Right lobe of liver (tissue), 6 donors: ENCODE results near the gene PFKP. TPM values are rescaled to one million over a fixed set of nuclear protein-coding genes. Genes with fewer than 3 reads are reported as not detected.
A peak's percentile ranks its signal among the peaks of the same experiment; 100 is the strongest.

Experiments
- ATAC-seq, 4 donors: fragments of 200-7000 bp; cut with Tn5 transposase; one replicate each; pipeline ENCODE4 v1.9.1; 2020; ENCODE audit warnings: mild to moderate bottlenecking in 4 of 4, moderate library complexity in 4 of 4
- DNase-seq, 3 donors: peaks; one replicate each; pipeline ENCODE4 v3.0.0-alpha.2; 2020
- H3K27ac ChIP-seq, 3 donors: fragments of 200-600 bp; one replicate each; pipeline ENCODE4 v1.8.0; 2022
- H3K27me3 ChIP-seq, 2 donors: fragments of 200-600 bp; one replicate each; pipeline ENCODE4 v1.8.0; 2022
- H3K36me3 ChIP-seq, 4 donors: fragments of 200-600 bp; sonication (generic) in 1 of 4; one replicate each; pipeline versions ENCODE4 v1.5.1 to v1.8.0; 2017 to 2022; ENCODE audit warnings: control low read depth in 1 of 4
- H3K4me1 ChIP-seq, 4 donors: fragments of 200-600 bp; sonication (generic) in 1 of 4; one replicate each; pipeline versions ENCODE4 v1.5.1 to v1.8.0; 2017 to 2022; ENCODE audit warnings: control low read depth in 1 of 4
- H3K4me3 ChIP-seq, 3 donors: fragments of 200-600 bp; one replicate each; pipeline ENCODE4 v1.8.0; 2022
- H3K9me3 ChIP-seq, 4 donors: fragments of 200-600 bp; sonication (generic) in 1 of 4; one replicate each; pipeline versions ENCODE4 v1.5.1 to v1.8.0; 2017 to 2022; ENCODE audit warnings: control low read depth in 1 of 4
- CTCF ChIP-seq, 4 donors: fragments of 200-600 bp in 3 of 4; fragments of 450-650 bp in 1 of 4; IDR thresholded peaks; one replicate each; pipeline versions ENCODE4 v1.5.1 to v1.8.0; 2016 to 2022; ENCODE audit warnings: antibody characterized with exemption in 4 of 4, mild to moderate bottlenecking in 2 of 4
- POLR2A ChIP-seq: fragments of 450-650 bp; IDR thresholded peaks from one replicate; pipeline ENCODE4 v1.6.1; 2017; ENCODE audit warnings: antibody characterized with exemption, mild to moderate bottlenecking
- WGBS: methylation state at CpG from one replicate; pipeline ENCODE4 v1.1.6; 2018; ENCODE audit warnings: low coverage, low lambda C conversion rate; ENCODE audit not compliant: insufficient coverage; ENCODE audit errors: missing lambda C conversion rate; 5-methylcytosine and 5-hydroxymethylcytosine counted together
- intact Hi-C, 2 donors: fragments of 100-400 bp; cut with DNase I; formaldehyde crosslinking; loops; one replicate each; pipeline versions ENCODE4 v1.11.2 to v1.14.1; 2022
- total RNA-seq, 6 experiments: library from RNA; depleted of rRNA in 2 of 6; stranded (reverse); fragments of >200 nt in 2 of 6; fragmentation: NEBNext Ultra II Directional in 3 of 6; extraction: Animal tissue kit (Norgen Biotek cat#: 25700) in 3 of 6; gene quantifications; one replicate each; pipeline versions ENCODE4 v1.1.0 to v1.2.4, GENCODE V29; 2016 to 2023
- donor health status: DM: no; HTN: yes; CAD: no.
- donor health status: DM: no; HTN: no; CAD: no.
- donor health status: DM: no; HTN: no; CAD: no.
- donor health status: DM: no; HTN: yes; CAD: no.
- donor health status: DM: no; HTN: yes; CAD: no.

PFKP gene
- total RNA-seq, 6 experiments from 2014 or later: 0.66 to 24.1 (median 9.2) TPM

DNA sequence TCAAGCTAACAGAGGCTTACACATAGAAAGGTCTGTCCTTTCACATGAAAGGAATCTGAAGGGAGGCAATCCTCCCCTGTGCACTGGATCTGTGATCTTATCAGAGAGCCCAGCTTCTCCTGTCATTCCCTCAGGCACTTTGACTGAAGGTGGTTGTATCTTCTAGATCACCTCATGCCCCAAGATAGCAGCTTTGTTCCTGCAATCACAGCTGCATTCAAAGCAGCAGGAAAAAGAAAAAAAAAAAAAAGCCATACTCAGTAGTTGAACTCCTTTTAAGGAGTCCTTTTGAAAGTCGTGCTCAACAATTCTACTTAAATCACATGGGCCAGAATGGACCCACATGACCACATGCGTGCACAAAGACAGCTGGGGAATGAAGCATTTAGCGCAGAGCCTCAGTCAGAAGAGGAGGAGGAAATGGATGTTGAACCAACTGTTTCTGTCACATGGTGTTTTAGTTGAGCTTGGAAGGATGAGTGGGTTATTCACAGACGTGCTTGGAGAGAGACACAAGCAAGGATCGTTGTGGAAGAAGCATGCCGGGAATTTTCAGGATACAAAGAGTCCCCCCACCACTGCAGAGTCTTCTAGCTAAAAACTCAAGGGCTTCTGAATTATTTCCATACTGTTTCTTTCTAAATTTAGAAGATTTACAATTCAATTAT, 13.0 kb upstream of the PFKP start:
- H3K27me3 ChIP-seq: no peaks in the 10 kb centered on the region
- DNase-seq (no peak), ATAC-seq (no peak)
- WGBS: 58% methylated on average over 6 of the region's 6 CpGs
- TF ChIP-seq POLR2A (no peak), CTCF (IDR thresholded peaks at IDR 0.05) (no peak)
- H3K36me3 ChIP-seq: no peaks in the 10 kb centered on the region
- H3K27ac ChIP-seq: no peak overlapping the region
- H3K9me3 ChIP-seq: no peaks in the 10 kb centered on the region
- H3K4me3 ChIP-seq: no peak overlapping the region
- no peaks in the 10 kb centered on the region for H3K4me1 ChIP-seq
- intact Hi-C loops: no loop called here

DNA sequence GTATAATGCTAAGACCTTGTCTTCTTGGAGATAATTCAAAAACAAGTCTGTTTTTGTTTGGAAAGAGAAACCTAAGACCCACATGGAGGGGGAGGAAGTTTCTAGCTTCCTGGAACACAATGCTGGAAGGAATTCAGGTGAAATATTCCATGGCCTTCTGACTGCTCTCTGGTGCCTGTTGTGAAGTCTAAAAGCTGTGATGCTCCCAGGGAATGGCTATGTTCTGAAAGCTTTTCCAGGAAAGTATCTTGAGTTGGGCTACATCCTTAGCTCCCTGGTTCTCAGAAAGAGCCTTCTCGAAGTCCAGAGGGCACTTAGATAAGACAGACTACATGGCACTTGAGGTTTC, 12.5 kb upstream of the PFKP start:
- 25% methylated on average over 1 of the region's 1 CpG for WGBS
- DNase-seq: no peak
- intact Hi-C loops: no loop called here
- Histone ChIP-seq H3K36me3 (no peaks in the 10 kb centered on the region), H3K4me3 (no peak overlapping the region), H3K27me3 (no peaks in the 10 kb centered on the region), H3K27ac (no peak overlapping the region), H3K4me1 (no peaks in the 10 kb centered on the region), H3K9me3 (no peaks in the 10 kb centered on the region)
- no peak for ATAC-seq
- TF ChIP-seq POLR2A (no peak), CTCF (IDR thresholded peaks at IDR 0.05) (no peak)

DNA sequence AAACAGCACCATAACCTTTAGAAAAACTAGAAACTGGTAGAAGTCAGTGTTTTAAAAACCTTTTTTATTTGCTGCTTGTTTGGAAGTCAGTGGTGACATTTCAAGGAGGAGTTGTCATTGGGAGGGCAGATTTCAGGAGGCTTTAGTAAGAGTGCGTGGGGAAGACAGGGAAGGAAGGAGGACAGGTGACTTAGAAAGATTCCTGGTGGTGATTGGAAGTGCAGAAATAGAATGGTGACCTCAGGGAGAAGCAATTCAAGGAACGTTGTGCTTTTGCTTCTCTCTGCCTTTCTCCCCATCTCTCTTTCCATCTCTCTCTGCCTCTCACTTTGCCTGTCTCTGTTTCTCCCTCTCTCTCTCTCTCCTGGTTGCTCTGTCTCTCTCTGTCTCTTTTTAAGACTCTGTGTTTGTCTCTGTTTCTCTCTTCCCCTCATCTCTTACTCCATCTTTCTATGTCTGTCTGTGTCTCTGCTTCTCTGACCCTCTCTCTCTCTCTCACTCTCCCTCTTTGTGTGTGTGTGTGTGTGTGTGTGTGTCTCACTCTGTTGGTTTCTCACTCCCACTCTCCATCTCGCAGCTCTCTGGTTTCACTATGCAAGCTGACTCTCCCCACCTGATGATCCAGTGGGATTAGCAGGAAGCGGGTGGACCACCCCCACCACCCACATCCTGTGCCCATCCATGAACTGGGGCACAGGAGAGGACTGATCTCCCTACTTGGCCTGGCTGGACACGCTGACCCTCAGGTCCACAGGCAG, 10.9 kb upstream of the PFKP start:
- no peak overlapping the region for H3K27ac ChIP-seq
- ATAC-seq: peak in 1 of 4 donors; percentile 10
- no peak for TF ChIP-seq CTCF (IDR thresholded peaks at IDR 0.05)
- no peak for TF ChIP-seq POLR2A
- no peaks in the 10 kb centered on the region for H3K27me3 ChIP-seq
- H3K9me3 ChIP-seq: no peaks in the 10 kb centered on the region
- DNase-seq: no peak
- no peaks in the 10 kb centered on the region for H3K4me1 ChIP-seq
- H3K36me3 ChIP-seq: no peaks in the 10 kb centered on the region
- H3K4me3 ChIP-seq: no peak overlapping the region
- WGBS: 50% methylated on average over 5 of the region's 5 CpGs
- intact Hi-C loops: no loop called here

DNA sequence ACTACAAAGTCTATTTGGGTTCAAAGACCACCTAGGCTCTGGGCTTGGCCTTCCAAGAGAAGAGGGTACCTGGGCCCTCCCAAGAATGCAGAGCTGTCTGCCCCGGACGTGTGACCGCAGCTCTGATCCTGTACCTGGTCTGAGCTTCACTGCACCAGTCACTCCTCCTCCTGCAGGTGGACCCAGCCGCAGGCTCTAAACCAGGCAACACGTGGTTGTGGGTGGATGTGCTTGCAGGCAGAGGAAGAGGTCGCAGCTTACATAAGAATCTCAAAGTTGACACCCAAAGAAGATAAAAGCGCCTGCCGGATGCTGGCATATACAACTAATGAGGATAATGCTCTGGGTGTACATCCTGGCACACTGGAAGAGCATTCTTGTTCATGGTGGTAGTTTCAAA, 9.4 kb upstream of the PFKP start:
- 30% methylated on average over 2 of the region's 8 CpGs for WGBS
- peak in 1 of 4 donors; percentile 41 for ATAC-seq
- Histone ChIP-seq H3K27me3 (no peaks in the 10 kb centered on the region), H3K36me3 (no peaks in the 10 kb centered on the region), H3K27ac (no peak overlapping the region), H3K9me3 (no peaks in the 10 kb centered on the region), H3K4me3 (no peak overlapping the region), H3K4me1 (no peaks in the 10 kb centered on the region)
- DNase-seq: no peak
- intact Hi-C loops: no loop called here
- TF ChIP-seq CTCF (IDR thresholded peaks at IDR 0.05) (no peak), POLR2A (no peak)
